GM12878 (cell line): ENCODE data around the gene PRKCZ.

Source experiments
- EP300 ChIP-seq, 2 experiments: fragments of 150-350 bp in 1 of 2; IDR thresholded peaks; 2 replicates each; pipeline ENCODE4 v1.6.1; 2011 to 2012; ENCODE audit warnings: low read depth in 2 of 2, low read length in 2 of 2, borderline replicate concordance in 1 of 2, improper control_type of control experiment in 1 of 2, inconsistent platforms in 1 of 2; ENCODE audit not compliant: control insufficient read depth in 1 of 2
- MYC ChIP-seq: IDR thresholded peaks from 2 replicates; pipeline ENCODE4 v1.6.1; 2011; ENCODE audit warnings: mild to moderate bottlenecking, low read length, moderate library complexity, inconsistent platforms; ENCODE audit not compliant: insufficient read depth, insufficient replicate concordance, insufficient read length, severe bottlenecking
- NRF1 ChIP-seq: conservative IDR thresholded peaks from 2 replicates; pipeline ENCODE4 v1.6.1; 2011; ENCODE audit warnings: mild to moderate bottlenecking, low read depth, low read length, improper control_type of control experiment
- POLR2AphosphoS5 ChIP-seq: IDR thresholded peaks from 2 replicates; pipeline ENCODE4 v1.6.1; 2011; ENCODE audit warnings: mild to moderate bottlenecking, low read length, inconsistent platforms
- SRF ChIP-seq, 2 experiments: IDR thresholded peaks; 2 replicates each; pipeline ENCODE4 v1.6.1; 2011; ENCODE audit warnings: low read depth in 2 of 2, low read length in 2 of 2, mild to moderate bottlenecking in 1 of 2, moderate library complexity in 1 of 2
- YY1 ChIP-seq: IDR thresholded peaks from 2 replicates; pipeline ENCODE4 v1.6.1; 2011; ENCODE audit warnings: low read depth, mild to moderate bottlenecking, low read length

DNA sequence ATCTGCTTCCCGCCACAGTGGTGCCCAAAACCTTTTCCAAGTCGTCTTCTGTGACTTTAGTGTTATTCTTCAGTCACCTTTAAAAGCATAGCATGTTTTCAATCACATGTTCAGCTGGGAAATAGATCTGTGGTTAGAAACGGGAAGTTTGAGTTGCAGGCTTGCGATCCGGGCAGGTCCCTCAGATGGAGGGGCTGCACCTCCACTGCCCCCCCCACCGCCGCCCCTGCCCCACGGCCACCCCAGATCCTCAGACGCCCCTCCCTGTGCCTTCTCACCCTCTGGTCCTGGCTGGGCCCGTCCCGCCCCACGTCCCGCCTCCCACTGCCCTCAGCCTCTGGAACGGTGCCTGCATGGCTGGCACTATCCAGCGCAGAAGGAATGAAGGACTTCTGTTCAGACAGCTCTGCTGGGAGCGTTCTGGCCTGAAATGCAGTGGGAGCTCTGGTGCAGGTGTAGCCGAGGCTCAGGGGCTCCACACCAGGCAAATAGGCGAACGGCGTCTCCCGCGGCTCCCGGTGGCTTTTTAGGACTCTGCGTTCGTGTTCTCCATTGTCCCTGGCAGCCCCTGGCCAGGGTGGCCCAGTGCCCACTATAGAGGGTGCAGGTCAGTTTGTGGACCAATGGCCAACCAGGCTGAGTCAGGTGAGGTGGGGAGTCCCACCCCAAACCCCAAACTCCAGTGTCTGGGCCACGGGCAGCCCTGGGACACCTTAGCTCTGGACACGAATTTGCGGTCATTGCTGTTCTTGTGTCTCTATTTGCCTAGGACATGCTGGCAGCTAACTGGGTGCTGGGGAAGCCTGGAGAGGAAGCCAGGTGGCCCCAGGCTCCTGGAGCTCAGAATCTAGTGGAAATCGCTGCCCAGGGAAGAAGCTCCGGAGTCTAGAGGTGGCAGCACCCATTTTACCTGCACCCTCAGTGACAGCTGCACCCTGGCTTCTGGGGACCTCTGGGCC lies 77.3 kb downstream of the PRKCZ start:
- no peak for TF ChIP-seq EP300 (IDR thresholded peaks at IDR 0.05; ENCODE audit: borderline replicate concordance in 1 of 2, control insufficient read depth in 1 of 2, low read depth in 2 of 2, low read length in 2 of 2)
- no peak for TF ChIP-seq SRF (IDR thresholded peaks at IDR 0.05; ENCODE audit: low read depth in 2 of 2, low read length in 2 of 2)
- no peak for TF ChIP-seq MYC
- TF ChIP-seq POLR2AphosphoS5 = no peak
- no peak for TF ChIP-seq NRF1
- no peak for TF ChIP-seq YY1
